ENCODE results near the gene RLF. TPM values are rescaled to one million over a fixed set of nuclear protein-coding genes. Genes with fewer than 3 reads are reported as not detected.

RLF gene
- total and polyA plus RNA-seq, 9 of the 15 experiments (the other 6 are each of a cell fraction or from before 2014, with no cell fraction given), result 3.6 to 35.0 (median 21.2) TPM

DNA sequence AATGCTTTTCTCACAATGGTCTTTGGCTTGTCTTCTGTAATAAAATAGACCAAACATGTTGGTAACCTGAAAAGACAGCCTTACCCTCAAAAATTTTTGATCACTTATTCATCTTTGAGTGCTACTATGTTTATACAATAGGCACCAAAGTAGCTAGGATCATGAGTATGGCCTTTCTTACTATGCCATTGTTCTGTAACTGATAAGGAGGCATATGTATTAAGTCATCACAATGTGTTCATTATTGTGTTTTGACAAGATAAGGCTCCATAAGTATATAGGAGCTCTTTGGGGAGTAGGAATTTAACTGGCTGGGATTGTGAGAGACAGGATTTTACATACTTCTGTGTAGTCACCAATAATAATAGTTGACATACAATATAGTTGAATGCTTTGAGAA lies 87.2 kb downstream of the RLF start:
- FAIRE-seq, result no peak
- H3K36me3 ChIP-seq (ENCODE audit: control insufficient read depth, insufficient read depth, low read length), result no peaks in the 10 kb centered on the region
- ChIA-PET POLR2A (interaction anchor here (0.9 to 2.9 kb wide), 3 partner anchors 8 to 19 kb away, joined by 3 to 23 read pairs (median 4); partner anchors contain the start of gene ZMPSTE24), CTCF (ENCODE audit: low intra/inter-chr PET ratio) (no interaction called here)
- no peaks in the 10 kb centered on the region for H4K20me1 ChIP-seq (replicated peaks; ENCODE audit: control insufficient read depth, insufficient read depth, low read length)
- H3K4me3 ChIP-seq, result no peak overlapping the region
- H3K9me3 ChIP-seq (replicated peaks; ENCODE audit: control insufficient read depth, insufficient read depth, low read depth, low read length), result no peaks in the 10 kb centered on the region
- intact Hi-C loops (cut with micrococcal nuclease), result no loop called here
- in situ Hi-C loops (cut with MboI), result no loop called here
- H3K4me1 ChIP-seq (replicated peaks in 1 of 2; ENCODE audit: control insufficient read depth in 2 of 2, insufficient read depth in 2 of 2, low read length in 2 of 2), result peaks cover 0 to 3% of the 10 kb centered on the region in 2 experiments; a peak in 2 of 5 replicates
- no peak overlapping the region for H3K27ac ChIP-seq (ENCODE audit: extremely low read depth, low read depth, low read length)
- DNase-seq (ENCODE audit: extremely low read depth in 1 of 4, low spot score in 3 of 4), result peak in 3 of 4 experiments; percentile 30 to 66 (median 60)
- H2AFZ ChIP-seq (ENCODE audit: low read depth, low read length), result no peak overlapping the region
- H3K27me3 ChIP-seq (ENCODE audit: control insufficient read depth in 2 of 2, insufficient read depth in 2 of 2, low read length in 2 of 2), result no peaks in the 10 kb centered on the region
- H3K9ac ChIP-seq (ENCODE audit: insufficient read depth in 1 of 2, low read depth in 2 of 2, low read length in 2 of 2), result no peak overlapping the region
- H3K79me2 ChIP-seq (ENCODE audit: control insufficient read depth, insufficient read depth, low read length), result no peaks in the 10 kb centered on the region
- ATAC-seq, result no peak; the same call in 2 of the 3 replicates
- no peaks in the 10 kb centered on the region for H3K9me1 ChIP-seq (ENCODE audit: control insufficient read depth, insufficient read depth, low read length)
- no TSS peak for BruUV-seq (replicated peaks)
- H3K4me2 ChIP-seq (ENCODE audit: insufficient read depth, low read length), result no peak overlapping the region
- TF ChIP-seq, protein P1, sequence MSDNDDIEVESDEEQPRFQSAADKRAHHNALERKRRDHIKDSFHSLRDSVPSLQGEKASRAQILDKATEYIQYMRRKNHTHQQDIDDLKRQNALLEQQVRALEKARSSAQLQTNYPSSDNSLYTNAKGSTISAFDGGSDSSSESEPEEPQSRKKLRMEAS (CRISPR knock-in tag; IDR thresholded peaks at IDR 0.05), result no peak
- TF ChIP-seq SMAD3 (CRISPR knock-in tag; conservative IDR thresholded peaks at IDR 0.05), result no peak
- TF ChIP-seq NCOA4 (IDR thresholded peaks at IDR 0.05; ENCODE audit: partially characterized antibody), result no peak
- TF ChIP-seq, protein P2, sequence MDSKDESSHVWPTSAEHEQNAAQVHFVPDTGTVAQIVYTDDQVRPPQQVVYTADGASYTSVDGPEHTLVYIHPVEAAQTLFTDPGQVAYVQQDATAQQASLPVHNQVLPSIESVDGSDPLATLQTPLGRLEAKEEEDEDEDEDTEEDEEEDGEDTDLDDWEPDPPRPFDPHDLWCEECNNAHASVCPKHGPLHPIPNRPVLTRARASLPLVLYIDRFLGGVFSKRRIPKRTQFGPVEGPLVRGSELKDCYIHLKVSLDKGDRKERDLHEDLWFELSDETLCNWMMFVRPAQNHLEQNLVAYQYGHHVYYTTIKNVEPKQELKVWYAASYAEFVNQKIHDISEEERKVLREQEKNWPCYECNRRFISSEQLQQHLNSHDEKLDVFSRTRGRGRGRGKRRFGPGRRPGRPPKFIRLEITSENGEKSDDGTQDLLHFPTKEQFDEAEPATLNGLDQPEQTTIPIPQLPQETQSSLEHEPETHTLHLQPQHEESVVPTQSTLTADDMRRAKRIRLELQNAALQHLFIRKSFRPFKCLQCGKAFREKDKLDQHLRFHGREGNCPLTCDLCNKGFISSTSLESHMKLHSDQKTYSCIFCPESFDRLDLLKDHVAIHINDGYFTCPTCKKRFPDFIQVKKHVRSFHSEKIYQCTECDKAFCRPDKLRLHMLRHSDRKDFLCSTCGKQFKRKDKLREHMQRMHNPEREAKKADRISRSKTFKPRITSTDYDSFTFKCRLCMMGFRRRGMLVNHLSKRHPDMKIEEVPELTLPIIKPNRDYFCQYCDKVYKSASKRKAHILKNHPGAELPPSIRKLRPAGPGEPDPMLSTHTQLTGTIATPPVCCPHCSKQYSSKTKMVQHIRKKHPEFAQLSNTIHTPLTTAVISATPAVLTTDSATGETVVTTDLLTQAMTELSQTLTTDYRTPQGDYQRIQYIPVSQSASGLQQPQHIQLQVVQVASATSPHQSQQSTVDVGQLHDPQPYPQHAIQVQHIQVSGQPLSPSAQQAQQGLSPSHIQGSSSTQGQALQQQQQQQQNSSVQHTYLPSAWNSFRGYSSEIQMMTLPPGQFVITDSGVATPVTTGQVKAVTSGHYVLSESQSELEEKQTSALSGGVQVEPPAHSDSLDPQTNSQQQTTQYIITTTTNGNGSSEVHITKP (IDR thresholded peaks at IDR 0.05; ENCODE audit: partially characterized antibody), result no peak
- TF ChIP-seq ZNF12 (CRISPR knock-in tag; IDR thresholded peaks at IDR 0.05), result no peak
- peak; percentile 3 for TF ChIP-seq MEIS2 (IDR thresholded peaks at IDR 0.05; ENCODE audit: partially characterized antibody)
- TF ChIP-seq, protein P3, sequence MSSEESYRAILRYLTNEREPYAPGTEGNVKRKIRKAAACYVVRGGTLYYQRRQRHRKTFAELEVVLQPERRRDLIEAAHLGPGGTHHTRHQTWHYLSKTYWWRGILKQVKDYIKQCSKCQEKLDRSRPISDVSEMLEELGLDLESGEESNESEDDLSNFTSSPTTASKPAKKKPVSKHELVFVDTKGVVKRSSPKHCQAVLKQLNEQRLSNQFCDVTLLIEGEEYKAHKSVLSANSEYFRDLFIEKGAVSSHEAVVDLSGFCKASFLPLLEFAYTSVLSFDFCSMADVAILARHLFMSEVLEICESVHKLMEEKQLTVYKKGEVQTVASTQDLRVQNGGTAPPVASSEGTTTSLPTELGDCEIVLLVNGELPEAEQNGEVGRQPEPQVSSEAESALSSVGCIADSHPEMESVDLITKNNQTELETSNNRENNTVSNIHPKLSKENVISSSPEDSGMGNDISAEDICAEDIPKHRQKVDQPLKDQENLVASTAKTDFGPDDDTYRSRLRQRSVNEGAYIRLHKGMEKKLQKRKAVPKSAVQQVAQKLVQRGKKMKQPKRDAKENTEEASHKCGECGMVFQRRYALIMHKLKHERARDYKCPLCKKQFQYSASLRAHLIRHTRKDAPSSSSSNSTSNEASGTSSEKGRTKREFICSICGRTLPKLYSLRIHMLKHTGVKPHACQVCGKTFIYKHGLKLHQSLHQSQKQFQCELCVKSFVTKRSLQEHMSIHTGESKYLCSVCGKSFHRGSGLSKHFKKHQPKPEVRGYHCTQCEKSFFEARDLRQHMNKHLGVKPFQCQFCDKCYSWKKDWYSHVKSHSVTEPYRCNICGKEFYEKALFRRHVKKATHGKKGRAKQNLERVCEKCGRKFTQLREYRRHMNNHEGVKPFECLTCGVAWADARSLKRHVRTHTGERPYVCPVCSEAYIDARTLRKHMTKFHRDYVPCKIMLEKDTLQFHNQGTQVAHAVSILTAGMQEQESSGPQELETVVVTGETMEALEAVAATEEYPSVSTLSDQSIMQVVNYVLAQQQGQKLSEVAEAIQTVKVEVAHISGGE (CRISPR knock-in tag; IDR thresholded peaks at IDR 0.05), result peak in 1 of 3 experiments; percentile 52; a peak in 1 of 6 replicates
- TF ChIP-seq SOX6 (IDR thresholded peaks at IDR 0.05), result peak; percentile 99
- TF ChIP-seq ARID1B (IDR thresholded peaks at IDR 0.05), result peak; percentile 61
- peak; percentile 57 for TF ChIP-seq TAL1 (IDR thresholded peaks at IDR 0.05)
- TF ChIP-seq ZNF41 (CRISPR knock-in tag; conservative IDR thresholded peaks at IDR 0.05), result no peak
- TF ChIP-seq ZC3H8 (IDR thresholded peaks at IDR 0.05), result no peak
- TF ChIP-seq SMC3 (conservative IDR thresholded peaks at IDR 0.05; ENCODE audit: insufficient read depth, low read depth, low read length), result no peak
- peak; percentile 66 for TF ChIP-seq TCF3 (CRISPR knock-in tag; IDR thresholded peaks at IDR 0.05)
- TF ChIP-seq NCOR1 (IDR thresholded peaks at IDR 0.05), result peak; percentile 28; the same call in 1 of the 2 replicates
- no peak for TF ChIP-seq ZFPM2 (CRISPR knock-in tag; IDR thresholded peaks at IDR 0.05)
- 0 out of 2 replicates have a peak, but pooled peaks have one; percentile 43 for TF ChIP-seq DPF2 (IDR thresholded peaks at IDR 0.05)
- TF ChIP-seq ADNP (tag; IDR thresholded peaks at IDR 0.05), result peak; percentile 41; the same call in 1 of the 2 replicates
